IMR-90 (cell line): ENCODE results near the gene ZNF80. TPM values are rescaled to one million over a fixed set of nuclear protein-coding genes. Genes with fewer than 3 reads are reported as not detected.

Experiments used
- ATAC-seq: fragments of 200-7000 bp; cut with Tn5 transposase; 2 replicates; pipeline ENCODE4 v1.9.1; 2020; ENCODE audit warnings: low read depth, mild to moderate bottlenecking, moderate library complexity
- BruUV-seq: library from RNA; stranded (reverse); fragments of 400-500 nt; replicated peaks from 2 replicates; lab custom pipeline; 2021; lab: Mats Ljungman, UMichigan
- CTCF ChIA-PET: fragments of 300-600 bp; formaldehyde crosslinking; extraction: SDS; loops from one replicate; lab custom pipeline; 2021; ENCODE audit warnings: antibody characterized with exemption; lab: Yijun Ruan, JAX
- POLR2A ChIA-PET: fragments of 300-600 bp; sonication (Branson Sonifier 250); formaldehyde crosslinking; loops from one replicate; lab custom pipeline; 2022; ENCODE audit warnings: antibody characterized with exemption; ENCODE audit not compliant: unreplicated experiment; lab: Charles Lee
- DNase-seq: peaks from one replicate; pipeline ENCODE4 v3.0.0; 2013
- H2AFZ ChIP-seq: replicated peaks from 2 replicates; pipeline ENCODE3; 2013; ENCODE audit warnings: low read length, mild to moderate bottlenecking; ENCODE audit not compliant: poor library complexity
- H2AK5ac ChIP-seq: 2 replicates; pipeline ENCODE4 v1.6.1; 2013; ENCODE audit warnings: low read depth, low read length, inconsistent platforms
- H2AK9ac ChIP-seq: replicated peaks from 2 replicates; pipeline ENCODE3; 2013; ENCODE audit warnings: mild to moderate bottlenecking, low read depth, low read length, moderate library complexity; ENCODE audit not compliant: poor library complexity
- H2BK120ac ChIP-seq: 2 replicates; pipeline ENCODE4 v1.6.1; 2013; ENCODE audit warnings: low read depth, low read length, inconsistent platforms
- H2BK15ac ChIP-seq: 3 replicates; pipeline ENCODE4 v1.6.1; 2013; ENCODE audit warnings: low read depth, low read length, inconsistent platforms
- H2BK20ac ChIP-seq: 2 replicates; pipeline ENCODE4 v1.6.1; 2013; ENCODE audit warnings: low read depth, mild to moderate bottlenecking, inconsistent platforms, low read length, moderate library complexity
- H2BK5ac ChIP-seq: 2 replicates; pipeline ENCODE4 v1.6.1; 2013; ENCODE audit warnings: mild to moderate bottlenecking, low read depth, low read length, inconsistent platforms; ENCODE audit not compliant: poor library complexity, severe bottlenecking
- H3K14ac ChIP-seq: replicated peaks from 2 replicates; pipeline ENCODE4 v1.6.1; 2013; ENCODE audit warnings: low read depth, low read length, inconsistent platforms
- H3K18ac ChIP-seq: 2 replicates; pipeline ENCODE4 v1.6.1; 2013; ENCODE audit warnings: low read depth, low read length, control low read depth
- H3K23ac ChIP-seq: 2 replicates; pipeline ENCODE4 v1.6.1; 2013; ENCODE audit warnings: low read depth, low read length, inconsistent platforms
- H3K27ac ChIP-seq: 2 replicates; pipeline ENCODE4 v1.5.1; 2013; ENCODE audit warnings: mild to moderate bottlenecking, control low read depth, low read length; ENCODE audit not compliant: insufficient read depth
- H3K27me3 ChIP-seq: 2 replicates; pipeline ENCODE4 v1.6.1; 2013; ENCODE audit warnings: low read length; ENCODE audit not compliant: control insufficient read depth, insufficient read depth
- H3K36me3 ChIP-seq: 2 replicates; pipeline ENCODE4 v1.6.1; 2013; ENCODE audit warnings: low read length, mixed read lengths; ENCODE audit not compliant: control insufficient read depth, insufficient read depth
- H3K4ac ChIP-seq: 2 replicates; pipeline ENCODE4 v1.6.1; 2013; ENCODE audit warnings: low read depth, low read length, inconsistent platforms
- H3K4me1 ChIP-seq: 2 replicates; pipeline ENCODE4 v1.6.1; 2013; ENCODE audit warnings: low read length, mixed read lengths; ENCODE audit not compliant: control insufficient read depth, insufficient read depth
- H3K4me2 ChIP-seq: 2 replicates; pipeline ENCODE4 v1.6.1; 2013; ENCODE audit warnings: low read depth, mild to moderate bottlenecking, control low read depth, low read length, moderate library complexity
- H3K4me3 ChIP-seq: 2 replicates; pipeline ENCODE4 v1.5.1; 2013; ENCODE audit warnings: low read depth, mild to moderate bottlenecking, control low read depth, low read length, moderate library complexity; ENCODE audit not compliant: insufficient read depth
- H3K56ac ChIP-seq: 2 replicates; pipeline ENCODE4 v1.6.1; 2013; ENCODE audit warnings: low read length, inconsistent platforms; ENCODE audit not compliant: insufficient read depth; ENCODE audit errors: extremely low read depth
- H3K79me1 ChIP-seq, 2 experiments: 2 replicates each; pipeline ENCODE4 v1.6.1; 2013; ENCODE audit warnings: low read length in 2 of 2, inconsistent platforms in 1 of 2, low read depth in 1 of 2
- H3K9ac ChIP-seq: 2 replicates; pipeline ENCODE4 v1.6.1; 2013; ENCODE audit warnings: low read depth, low read length, control low read depth
- H3K9me1 ChIP-seq: 2 replicates; pipeline ENCODE4 v1.6.1; 2013; ENCODE audit warnings: low read length, inconsistent platforms; ENCODE audit not compliant: insufficient read depth
- H3K9me3 ChIP-seq: 2 replicates; pipeline ENCODE4 v1.6.1; 2013; ENCODE audit warnings: low read length; ENCODE audit not compliant: control insufficient read depth, insufficient read depth
- H4K20me1 ChIP-seq: 2 replicates; pipeline ENCODE4 v1.6.1; 2013; ENCODE audit warnings: low read length, inconsistent platforms; ENCODE audit not compliant: insufficient read depth
- H4K5ac ChIP-seq: 2 replicates; pipeline ENCODE4 v1.6.1; 2013; ENCODE audit warnings: mild to moderate bottlenecking, low read depth, low read length, control low read depth
- H4K8ac ChIP-seq, 2 experiments: 2 replicates each; pipeline ENCODE4 v1.6.1; 2013; ENCODE audit warnings: low read depth in 2 of 2, low read length in 2 of 2, control low read depth in 1 of 2, inconsistent platforms in 1 of 2
- H4K91ac ChIP-seq: 2 replicates; pipeline ENCODE4 v1.6.1; 2013; ENCODE audit warnings: low read depth, low read length, inconsistent platforms; ENCODE audit not compliant: insufficient read depth
- BHLHE40 ChIP-seq: fragments of 150-350 bp; IDR thresholded peaks from 2 replicates; pipeline ENCODE4 v1.6.1; 2016; ENCODE audit warnings: mild to moderate bottlenecking, low read depth, low read length
- CEBPB ChIP-seq: IDR thresholded peaks from 2 replicates; pipeline ENCODE4 v1.6.1; 2012; ENCODE audit warnings: low read depth, low read length, improper control_type of control experiment
- CHD1 ChIP-seq: IDR thresholded peaks from 2 replicates; pipeline ENCODE4 v1.6.1; 2012; ENCODE audit warnings: low read depth, low read length, improper control_type of control experiment
- CTCF ChIP-seq: conservative IDR thresholded peaks from 2 replicates; pipeline ENCODE4 v1.5.1; 2012; ENCODE audit warnings: mild to moderate bottlenecking, low read depth, low read length, improper control_type of control experiment
- ELK1 ChIP-seq: fragments of 150-350 bp; IDR thresholded peaks from 2 replicates; pipeline ENCODE4 v1.6.1; 2016; ENCODE audit warnings: low read depth, mild to moderate bottlenecking, low read length, moderate library complexity, borderline replicate concordance
- FOS ChIP-seq: fragments of 150-350 bp; IDR thresholded peaks from 2 replicates; pipeline ENCODE4 v1.6.1; 2016; ENCODE audit warnings: low read depth, low read length
- MAFK ChIP-seq: IDR thresholded peaks from 2 replicates; pipeline ENCODE4 v1.6.1; 2012; ENCODE audit warnings: low read depth, low read length, improper control_type of control experiment
- MAZ ChIP-seq: IDR thresholded peaks from 2 replicates; pipeline ENCODE4 v1.6.1; 2012; ENCODE audit warnings: low read depth, mild to moderate bottlenecking, low read length, improper control_type of control experiment, moderate library complexity, borderline replicate concordance
- MXI1 ChIP-seq: IDR thresholded peaks from 2 replicates; pipeline ENCODE4 v1.6.1; 2012; ENCODE audit warnings: low read depth, mild to moderate bottlenecking, low read length, moderate library complexity, borderline replicate concordance
- NFE2L2 ChIP-seq: fragments of 150-350 bp; IDR thresholded peaks from 2 replicates; pipeline ENCODE4 v1.6.1; 2016; ENCODE audit warnings: low read depth, mild to moderate bottlenecking, low read length
- POLR2A ChIP-seq: IDR thresholded peaks from 2 replicates; pipeline ENCODE4 v1.6.1; 2012; ENCODE audit warnings: mild to moderate bottlenecking, low read depth, low read length
- RAD21 ChIP-seq: IDR thresholded peaks from 2 replicates; pipeline ENCODE4 v1.6.1; 2012; ENCODE audit warnings: low read length, improper control_type of control experiment
- RCOR1 ChIP-seq: IDR thresholded peaks from 2 replicates; pipeline ENCODE4 v1.6.1; 2012; ENCODE audit warnings: mild to moderate bottlenecking, low read length, improper control_type of control experiment; ENCODE audit not compliant: insufficient replicate concordance
- RFX5 ChIP-seq: IDR thresholded peaks from 2 replicates; pipeline ENCODE4 v1.8.0; 2012; ENCODE audit warnings: low read depth, mild to moderate bottlenecking, low read length, moderate library complexity
- SMC3 ChIP-seq: fragments of 150-350 bp; IDR thresholded peaks from 2 replicates; pipeline ENCODE4 v1.6.1; 2016; ENCODE audit warnings: low read depth, mild to moderate bottlenecking, antibody characterized with exemption, low read length, moderate library complexity
- USF2 ChIP-seq: fragments of 150-350 bp; IDR thresholded peaks from 2 replicates; pipeline ENCODE4 v1.6.1; 2017; ENCODE audit warnings: mild to moderate bottlenecking, antibody characterized with exemption, low read length, low read depth
- dilution Hi-C: fragments of 300-500 bp; cut with HindIII; formaldehyde crosslinking; loops from one replicate; pipeline ENCODE4 v1.14.3; 2018; ENCODE audit warnings: low sequenced_read_pairs; ENCODE audit not compliant: unreplicated experiment
- in situ Hi-C: fragments of 300-500 bp; cut with MboI; formaldehyde crosslinking; loops from 3 replicates; pipeline ENCODE4 v1.14.3; 2019; ENCODE audit warnings: low sequenced_read_pairs, inconsistent platforms, mixed read lengths
- intact Hi-C: fragments of 100-400 bp; cut with micrococcal nuclease; formaldehyde crosslinking; loops from 2 replicates; pipeline ENCODE4 v1.10.0; 2022
- polyA plus RNA-seq, 3 experiments: library from polyadenylated mRNA; depleted of rRNA; stranded (reverse); fragments of >200 nt; gene quantifications; 2 replicates each; pipeline ENCODE4 v1.2.3, GENCODE V29; 2012; ENCODE audit warnings: low replicate concordance in 1 of 3
- total RNA-seq: library from RNA; depleted of rRNA; stranded (reverse); fragments of >200 nt; gene quantifications from 2 replicates; pipeline ENCODE4 v1.2.3, GENCODE V29; 2012

The ZNF80 gene
- total and polyA plus RNA-seq, 2 of the 4 experiments (the other 2 are of a cell fraction): not detected

GRCh38 chr3:114186501-114186900 is 50.9 kb downstream of the ZNF80 start:
- H4K91ac ChIP-seq: no peak overlapping the region
- BruUV-seq: no TSS peak
- no peak overlapping the region for H3K27ac ChIP-seq
- H3K4ac ChIP-seq: no peak overlapping the region
- no peaks in the 10 kb centered on the region for H3K79me1 ChIP-seq
- no peaks in the 10 kb centered on the region for H3K9me1 ChIP-seq
- in situ Hi-C loops (no loop called here), intact Hi-C loops (no loop called here), dilution Hi-C loops (no loop called here)
- no peak overlapping the region for H3K23ac ChIP-seq
- no peak overlapping the region for H3K9ac ChIP-seq
- DNase-seq (no peak), ATAC-seq (no peak)
- H2AFZ ChIP-seq: no peak overlapping the region
- TF ChIP-seq RFX5 (no peak), CTCF (no peak), MAFK (no peak), POLR2A (no peak), RAD21 (no peak), RCOR1 (no peak), FOS (no peak), USF2 (no peak), MAZ (no peak), BHLHE40 (no peak), CEBPB (no peak), ELK1 (no peak), SMC3 (no peak), NFE2L2 (no peak), MXI1 (no peak), CHD1 (no peak)
- ChIA-PET CTCF (no interaction called here), POLR2A (no interaction called here)
- H2AK9ac ChIP-seq: no peak overlapping the region
- no peak overlapping the region for H2BK5ac ChIP-seq
- H3K4me2 ChIP-seq: no peak overlapping the region
- no peaks in the 10 kb centered on the region for H4K20me1 ChIP-seq
- no peak overlapping the region for H4K8ac ChIP-seq
- H2BK20ac ChIP-seq: no peak overlapping the region
- no peak overlapping the region for H3K4me3 ChIP-seq
- no peak overlapping the region for H2AK5ac ChIP-seq
- 0 out of 2 replicates have a peak, but pooled peaks cover 2% of the 10 kb centered on the region for H3K27me3 ChIP-seq
- peaks cover 3% of the 10 kb centered on the region; the same call in 1 of the 2 replicates for H3K9me3 ChIP-seq
- no peak overlapping the region for H3K18ac ChIP-seq
- no peak overlapping the region for H2BK120ac ChIP-seq
- H3K14ac ChIP-seq: no peak overlapping the region
- no peaks in the 10 kb centered on the region for H3K36me3 ChIP-seq
- no peak overlapping the region for H4K5ac ChIP-seq
- H3K56ac ChIP-seq: no peak overlapping the region
- H3K4me1 ChIP-seq: no peaks in the 10 kb centered on the region
- no peak overlapping the region for H2BK15ac ChIP-seq
